HG03097 (cell line): ENCODE measurements around the gene KLF4.

Experiments
- ATAC-seq: cut with Tn5 transposase; IDR thresholded peaks from one replicate; pipeline ENCODE4 v1.9.1; 2021; ENCODE audit not compliant: unreplicated experiment, low FRiP score

The KLF4 gene

GRCh38 chr9:107488375-107489143, 1.0 kb downstream of the KLF4 start:
- no peak for ATAC-seq

GRCh38 chr9:107487521-107488374, 1.8 kb downstream of the KLF4 start:
- no peak for ATAC-seq

- no peak for ATAC-seq
Measured at GRCh38 chr9:107486674-107487520, 2.7 kb downstream of the KLF4 start.

- no peak for ATAC-seq
Measured at GRCh38 chr9:107485458-107486043, 4.0 kb downstream of the KLF4 start.

- ATAC-seq: no peak
Measured at GRCh38 chr9:107484117-107484723, 5.3 kb downstream of the KLF4 start.

GRCh38 chr9:107483666-107484065, 5.9 kb downstream of the KLF4 start:
- no peak for ATAC-seq

- ATAC-seq: no peak
Measured at GRCh38 chr9:107481035-107481434, 8.5 kb downstream of the KLF4 start.

- ATAC-seq: no peak
Measured at GRCh38 chr9:107480386-107480789, 9.2 kb downstream of the KLF4 start.

- ATAC-seq: no peak
Measured at GRCh38 chr9:107478805-107479204, 10.8 kb downstream of the KLF4 start.

GRCh38 chr9:107474124-107474523, 15.4 kb downstream of the KLF4 start:
- no peak for ATAC-seq

- ATAC-seq: no peak
Measured at GRCh38 chr9:107472581-107473340, 16.8 kb downstream of the KLF4 start.

GRCh38 chr9:107471552-107471951, 18.0 kb downstream of the KLF4 start:
- ATAC-seq: no peak

GRCh38 chr9:107467416-107467815, 22.2 kb downstream of the KLF4 start:
- no peak for ATAC-seq

GRCh38 chr9:107466826-107467225, 22.7 kb downstream of the KLF4 start:
- no peak for ATAC-seq

GRCh38 chr9:107465467-107466451, 23.8 kb downstream of the KLF4 start:
- ATAC-seq: peak; percentile 63

- no peak for ATAC-seq
Measured at GRCh38 chr9:107464516-107464915, 25.1 kb downstream of the KLF4 start.

- no peak for ATAC-seq
Measured at GRCh38 chr9:107462691-107463090, 26.9 kb downstream of the KLF4 start.
